ENCODE data around the gene ACTR8. TPM values are rescaled to one million over a fixed set of nuclear protein-coding genes. Genes with fewer than 3 reads are reported as not detected.

Gene ACTR8
- total and polyA plus RNA-seq, 2 of the 13 experiments (the other 11 are each of a cell fraction or from before 2014, with no cell fraction given), result 15.5 to 29.0 TPM

- TF ChIP-seq KLF6 (CRISPR knock-in tag; IDR thresholded peaks at IDR 0.05) (peak; percentile 44; the same call in 1 of the 2 replicates), CEBPB (IDR thresholded peaks at IDR 0.05; ENCODE audit: borderline replicate concordance, low read depth, low read length) (no peak), ZNF33A (CRISPR knock-in tag; IDR thresholded peaks at IDR 0.05; ENCODE audit: borderline replicate concordance) (no peak), ZEB1 (IDR thresholded peaks at IDR 0.05; ENCODE audit: insufficient replicate concordance, low read depth) (peak; percentile 74), NFE2L2 (IDR thresholded peaks at IDR 0.05; ENCODE audit: low read length) (no peak), FOXP1 (IDR thresholded peaks at IDR 0.05) (no peak), FOXP1 (CRISPR knock-in tag; IDR thresholded peaks at IDR 0.05) (no peak), NBN (conservative IDR thresholded peaks at IDR 0.05) (no peak), KDM1A (CRISPR knock-in tag; IDR thresholded peaks at IDR 0.05) (no peak), YEATS4 (CRISPR knock-in tag; IDR thresholded peaks at IDR 0.05; ENCODE audit: borderline replicate concordance) (peak; percentile 26; the same call in 1 of the 2 replicates), ZNF337 (CRISPR knock-in tag; IDR thresholded peaks at IDR 0.05; ENCODE audit: borderline replicate concordance, low read depth) (no peak), ZFP36L1 (CRISPR knock-in tag; IDR thresholded peaks at IDR 0.05) (no peak), ZNF224 (CRISPR knock-in tag; IDR thresholded peaks at IDR 0.05) (no peak), GPN1 (CRISPR knock-in tag; IDR thresholded peaks at IDR 0.05; ENCODE audit: borderline replicate concordance) (no peak), ZNF790 (CRISPR knock-in tag; IDR thresholded peaks at IDR 0.05; ENCODE audit: borderline replicate concordance) (no peak; the same call in 1 of the 2 replicates), ZNF17 (CRISPR knock-in tag; IDR thresholded peaks at IDR 0.05) (no peak), STAT5B (CRISPR knock-in tag; IDR thresholded peaks at IDR 0.05) (no peak), DNMT3B (CRISPR knock-in tag; conservative IDR thresholded peaks at IDR 0.05) (0 out of 2 replicates have a peak, but pooled peaks have one; percentile 15), FOSL1 (CRISPR knock-in tag; IDR thresholded peaks at IDR 0.05; ENCODE audit: borderline replicate concordance) (no peak), RXRA (CRISPR knock-in tag; IDR thresholded peaks at IDR 0.05) (peak; percentile 14), TBX3 (IDR thresholded peaks at IDR 0.05; ENCODE audit: borderline replicate concordance) (no peak)
- TF ChIP-seq, protein P1, sequence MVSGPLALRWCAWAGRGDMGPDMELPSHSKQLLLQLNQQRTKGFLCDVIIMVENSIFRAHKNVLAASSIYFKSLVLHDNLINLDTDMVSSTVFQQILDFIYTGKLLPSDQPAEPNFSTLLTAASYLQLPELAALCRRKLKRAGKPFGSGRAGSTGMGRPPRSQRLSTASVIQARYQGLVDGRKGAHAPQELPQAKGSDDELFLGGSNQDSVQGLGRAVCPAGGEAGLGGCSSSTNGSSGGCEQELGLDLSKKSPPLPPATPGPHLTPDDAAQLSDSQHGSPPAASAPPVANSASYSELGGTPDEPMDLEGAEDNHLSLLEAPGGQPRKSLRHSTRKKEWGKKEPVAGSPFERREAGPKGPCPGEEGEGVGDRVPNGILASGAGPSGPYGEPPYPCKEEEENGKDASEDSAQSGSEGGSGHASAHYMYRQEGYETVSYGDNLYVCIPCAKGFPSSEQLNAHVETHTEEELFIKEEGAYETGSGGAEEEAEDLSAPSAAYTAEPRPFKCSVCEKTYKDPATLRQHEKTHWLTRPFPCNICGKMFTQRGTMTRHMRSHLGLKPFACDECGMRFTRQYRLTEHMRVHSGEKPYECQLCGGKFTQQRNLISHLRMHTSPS (CRISPR knock-in tag; IDR thresholded peaks at IDR 0.05; ENCODE audit: low read depth), result no peak
- TF ChIP-seq, protein P2, sequence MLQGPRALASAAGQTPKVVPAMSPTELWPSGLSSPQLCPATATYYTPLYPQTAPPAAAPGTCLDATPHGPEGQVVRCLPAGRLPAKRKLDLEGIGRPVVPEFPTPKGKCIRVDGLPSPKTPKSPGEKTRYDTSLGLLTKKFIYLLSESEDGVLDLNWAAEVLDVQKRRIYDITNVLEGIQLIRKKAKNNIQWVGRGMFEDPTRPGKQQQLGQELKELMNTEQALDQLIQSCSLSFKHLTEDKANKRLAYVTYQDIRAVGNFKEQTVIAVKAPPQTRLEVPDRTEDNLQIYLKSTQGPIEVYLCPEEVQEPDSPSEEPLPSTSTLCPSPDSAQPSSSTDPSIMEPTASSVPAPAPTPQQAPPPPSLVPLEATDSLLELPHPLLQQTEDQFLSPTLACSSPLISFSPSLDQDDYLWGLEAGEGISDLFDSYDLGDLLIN (CRISPR knock-in tag; IDR thresholded peaks at IDR 0.05; ENCODE audit: borderline replicate concordance), result no peak
- TF ChIP-seq, protein P3, sequence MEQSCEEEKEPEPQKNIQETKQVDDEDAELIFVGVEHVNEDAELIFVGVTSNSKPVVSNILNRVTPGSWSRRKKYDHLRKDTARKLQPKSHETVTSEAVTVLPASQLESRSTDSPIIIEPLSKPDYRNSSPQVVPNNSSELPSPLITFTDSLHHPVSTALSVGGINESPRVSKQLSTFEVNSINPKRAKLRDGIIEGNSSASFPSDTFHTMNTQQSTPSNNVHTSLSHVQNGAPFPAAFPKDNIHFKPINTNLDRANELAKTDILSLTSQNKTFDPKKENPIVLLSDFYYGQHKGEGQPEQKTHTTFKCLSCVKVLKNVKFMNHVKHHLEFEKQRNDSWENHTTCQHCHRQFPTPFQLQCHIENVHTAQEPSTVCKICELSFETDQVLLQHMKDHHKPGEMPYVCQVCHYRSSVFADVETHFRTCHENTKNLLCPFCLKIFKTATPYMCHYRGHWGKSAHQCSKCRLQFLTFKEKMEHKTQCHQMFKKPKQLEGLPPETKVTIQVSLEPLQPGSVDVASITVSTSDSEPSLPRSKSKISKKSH (CRISPR knock-in tag; IDR thresholded peaks at IDR 0.05; ENCODE audit: borderline replicate concordance), result no peak
- TF ChIP-seq, protein P4, sequence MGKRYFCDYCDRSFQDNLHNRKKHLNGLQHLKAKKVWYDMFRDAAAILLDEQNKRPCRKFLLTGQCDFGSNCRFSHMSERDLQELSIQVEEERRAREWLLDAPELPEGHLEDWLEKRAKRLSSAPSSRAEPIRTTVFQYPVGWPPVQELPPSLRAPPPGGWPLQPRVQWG (CRISPR knock-in tag; IDR thresholded peaks at IDR 0.05; ENCODE audit: borderline replicate concordance, low read depth), result no peak
Observed at GRCh38 chr3:53844262-53845102, 37.5 kb downstream of the ACTR8 start (continued).

All from HepG2 (cell line).